NCI-H187 treated with DMSO at 0.1 percent for 48 hours (cell line): ENCODE data around the gene SLC25A23.
"Not testable (repeated sequence)": the region's sequence is repeated elsewhere in the genome, so short reads cannot be mapped to it uniquely, and the experiment has no call there.

Experiments
- DNase-seq: peaks from one replicate; lab custom pipeline; 2025; lab: John Stamatoyannopoulos, UW

SLC25A23 gene

GRCh38 chr19:6459262-6460098, at the start of gene SLC25A23:
Gene SLC25A23 (minus strand): TSS chr19:6459792. CDS start chr19:6459628, 164 bp downstream.
- DNase-seq, result no peak

GRCh38 chr19:6508028-6508771, 48.6 kb upstream of the SLC25A23 start:
- not testable (repeated sequence) for DNase-seq

DNA sequence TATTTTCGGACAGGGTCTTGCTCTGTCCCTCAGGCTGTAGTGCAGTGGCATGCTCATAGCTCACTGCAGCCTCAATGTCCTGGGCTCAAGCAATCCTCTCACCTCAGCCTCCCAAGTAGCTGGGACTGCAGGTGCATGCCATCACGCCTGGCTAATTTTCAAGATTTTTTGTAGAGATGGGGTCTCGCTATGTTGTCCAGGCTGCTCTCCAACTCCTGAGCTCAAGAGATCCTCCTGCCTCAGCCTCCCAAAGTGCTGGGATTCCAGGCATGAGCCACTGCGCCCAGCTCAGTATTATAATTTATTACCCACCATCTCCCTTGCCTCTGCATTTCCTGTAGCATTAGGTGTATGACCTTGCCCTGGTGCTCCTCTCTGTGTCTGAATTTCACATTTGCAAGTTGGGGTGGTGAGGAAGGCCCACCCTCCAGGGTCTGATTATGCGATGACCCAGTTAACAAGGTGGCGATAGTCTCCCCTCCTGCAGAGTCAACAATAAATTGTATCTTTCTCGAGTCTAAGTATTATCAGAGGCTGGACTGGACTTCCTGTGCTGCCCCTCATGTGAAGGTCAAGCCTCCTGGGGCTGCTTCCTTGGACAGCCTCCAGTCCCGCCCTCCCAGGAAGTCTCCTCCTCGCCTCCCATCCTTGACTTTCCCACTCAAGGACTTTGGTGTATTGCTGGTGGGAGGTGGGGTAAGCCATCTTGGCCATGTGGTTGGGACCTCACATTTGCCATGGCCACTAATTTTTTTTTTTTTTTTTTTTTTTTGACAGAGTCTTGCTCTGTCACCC, 44.0 kb upstream of the SLC25A23 start:
- no peak for DNase-seq

GRCh38 chr19:6501740-6502648, 42.4 kb upstream of the SLC25A23 start, which contains the start of gene TUBB4A:
Gene TUBB4A (minus strand): TSS chr19:6502309. CDS start chr19:6502212, 97 bp downstream.
- no peak for DNase-seq

DNA sequence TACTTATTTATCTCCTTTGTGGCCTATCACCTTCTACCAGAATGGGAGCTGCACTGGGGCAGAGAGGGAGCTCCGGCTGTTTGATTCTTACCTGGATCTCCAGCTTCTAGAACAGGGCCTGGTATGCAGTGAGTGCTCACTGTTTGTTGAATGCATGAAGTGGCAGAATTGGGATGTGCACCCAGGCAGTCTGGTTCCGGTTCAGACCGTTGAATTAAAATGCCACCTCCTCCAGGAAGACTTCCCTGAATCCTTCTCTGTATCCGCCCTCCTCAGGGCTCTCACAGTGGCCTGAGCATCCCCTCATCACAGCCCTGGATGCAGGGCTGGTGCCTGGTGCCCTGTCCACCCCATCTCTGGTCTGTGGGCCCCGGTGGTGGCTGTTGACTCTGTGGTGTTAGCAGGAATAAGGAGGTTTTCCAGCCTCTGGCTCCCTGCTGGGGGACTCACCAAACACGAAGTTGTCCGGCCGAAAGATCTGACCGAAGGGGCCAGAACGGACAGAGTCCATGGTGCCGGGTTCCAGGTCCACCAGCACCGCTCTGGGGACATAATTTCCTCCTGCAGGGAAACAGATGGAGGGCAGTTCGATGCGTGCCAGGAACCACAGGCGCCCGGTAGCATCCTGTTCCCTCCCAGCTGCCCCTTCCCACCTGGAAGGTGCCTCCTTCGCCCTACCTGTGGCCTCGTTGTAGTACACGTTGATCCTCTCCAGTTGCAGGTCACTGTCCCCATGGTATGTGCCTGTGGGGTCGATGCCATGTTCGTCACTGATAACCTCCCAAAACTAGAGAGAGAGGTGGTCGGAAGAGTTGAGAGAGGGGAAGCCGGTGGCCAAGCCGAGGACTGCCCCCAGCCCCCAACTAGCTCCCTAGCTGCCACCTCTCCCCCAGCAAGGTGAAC, 41.5 kb upstream of the SLC25A23 start:
- DNase-seq, result no peak

DNA sequence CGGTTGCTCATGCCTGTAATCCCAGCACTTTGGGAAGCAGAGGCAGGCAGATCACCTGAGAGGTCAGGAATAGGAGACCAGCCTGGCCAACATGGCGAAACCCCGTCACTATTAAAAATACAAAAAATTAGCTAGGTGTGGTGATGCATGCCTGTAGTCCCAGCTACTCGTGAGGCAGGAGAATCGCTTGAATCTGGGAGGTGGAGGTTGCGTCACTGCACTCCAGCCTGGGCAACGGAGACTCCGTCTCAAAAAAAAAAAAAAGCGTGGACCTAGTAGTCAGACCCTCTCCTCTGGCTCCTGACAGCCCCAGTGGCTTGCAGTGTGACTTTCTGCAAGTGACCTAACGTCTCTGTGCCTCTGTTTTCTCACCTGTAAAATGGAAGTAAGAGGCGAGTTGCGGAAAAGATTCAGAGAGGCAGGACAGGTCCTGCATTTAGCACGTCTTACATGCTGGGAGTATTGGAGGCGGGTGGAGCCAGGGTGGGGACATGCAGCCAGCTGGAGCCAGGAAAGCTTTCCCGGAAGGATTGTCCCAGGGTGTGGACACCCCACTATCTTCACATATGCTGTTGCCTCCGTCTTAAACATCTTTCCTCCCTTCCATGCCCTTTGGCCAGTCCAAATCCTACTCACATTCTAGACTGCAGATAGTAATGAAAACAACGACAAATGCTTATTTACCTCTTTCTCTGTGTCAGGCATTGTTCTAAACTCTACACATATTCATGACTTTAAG, 39.6 kb upstream of the SLC25A23 start:
- no peak for DNase-seq

- DNase-seq, result no peak
Observed at GRCh38 chr19:6498294-6499036, 38.9 kb upstream of the SLC25A23 start.

GRCh38 chr19:6495947-6496346, 36.4 kb upstream of the SLC25A23 start:
- no peak for DNase-seq

DNA sequence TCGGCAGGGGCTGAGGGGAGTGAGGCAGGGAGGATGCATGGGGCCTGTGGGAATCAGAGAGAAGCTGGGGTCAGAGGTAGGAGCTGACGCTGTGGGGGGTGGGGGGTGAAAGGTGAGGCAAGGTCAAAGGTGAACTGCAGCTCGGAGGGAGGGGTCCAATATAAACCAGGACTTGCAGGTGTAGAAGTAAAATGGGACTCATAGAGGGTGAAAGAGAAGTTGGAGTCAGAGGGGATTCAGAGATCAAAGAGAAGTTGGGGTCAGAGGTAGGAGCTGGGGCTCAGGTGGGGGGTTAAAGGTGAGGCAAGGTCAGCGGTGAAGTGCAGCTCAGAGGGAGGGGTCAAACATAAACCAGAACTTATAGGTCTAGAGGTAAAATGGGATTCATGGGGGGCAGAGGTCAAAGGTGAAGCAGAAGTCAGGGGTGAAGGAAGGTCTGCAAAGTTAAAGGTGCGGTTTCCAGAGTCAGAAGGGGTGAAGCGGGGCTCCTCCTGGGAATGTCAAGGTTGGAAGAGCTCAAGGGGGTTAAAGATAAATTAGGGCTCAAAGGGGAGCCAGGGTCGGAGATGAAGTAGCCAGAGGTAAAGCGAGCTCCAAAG, 34.9 kb upstream of the SLC25A23 start:
- DNase-seq, result no peak

GRCh38 chr19:6491802-6492592, 32.4 kb upstream of the SLC25A23 start:
- no peak for DNase-seq

DNA sequence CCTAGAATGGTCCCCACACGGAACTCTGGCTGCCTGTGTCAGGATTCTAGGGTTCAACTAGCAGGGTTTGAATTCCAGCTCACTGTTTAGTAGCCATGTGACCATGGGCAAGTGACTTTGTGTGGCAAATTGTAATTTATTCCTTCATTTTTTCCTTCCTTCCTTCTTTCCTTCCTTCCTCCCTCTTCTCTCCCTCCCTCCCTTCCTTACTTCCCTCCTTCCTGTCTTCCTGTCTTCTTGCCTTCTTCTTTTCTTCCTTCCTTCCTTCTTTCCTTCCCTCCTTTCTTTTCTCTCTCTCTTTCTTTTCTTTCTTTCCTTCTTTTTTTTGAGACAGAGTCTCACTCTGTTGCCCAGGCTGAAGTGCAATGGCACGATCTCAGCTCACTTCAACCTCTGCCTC, 30.5 kb upstream of the SLC25A23 start:
- DNase-seq, result no peak

- DNase-seq, result no peak
Observed at GRCh38 chr19:6489278-6490061, 29.9 kb upstream of the SLC25A23 start.

- DNase-seq, result no peak
Observed at GRCh38 chr19:6484831-6485230, 25.2 kb upstream of the SLC25A23 start.

GRCh38 chr19:6484230-6484629, 24.6 kb upstream of the SLC25A23 start:
- no peak for DNase-seq

DNA sequence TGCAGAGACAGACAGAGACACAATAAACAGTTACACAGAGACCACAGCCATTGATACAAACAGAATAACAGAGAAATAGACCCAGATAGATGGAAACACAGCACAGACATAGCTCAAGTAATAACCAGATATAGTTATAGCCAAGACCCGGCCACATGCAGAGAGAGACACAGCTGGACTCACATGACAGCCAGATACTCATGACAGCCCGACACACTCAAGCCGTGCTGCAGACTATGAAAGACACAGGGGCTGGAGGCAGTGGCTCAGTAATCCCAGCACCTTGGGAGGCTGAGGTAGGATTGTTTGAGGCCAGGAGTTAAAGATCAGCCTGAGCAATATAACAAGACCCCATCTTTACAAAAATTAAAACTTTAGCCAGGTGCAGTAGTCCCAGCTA, 23.6 kb upstream of the SLC25A23 start:
- DNase-seq, result no peak

GRCh38 chr19:6482343-6482686, 22.7 kb upstream of the SLC25A23 start:
- no peak for DNase-seq
